H1 (cell line): ENCODE measurements around the gene CCSAP. TPM values are rescaled to one million over a fixed set of nuclear protein-coding genes. Genes with fewer than 3 reads are reported as not detected.

Experiments used
- ASH2L ChIP-seq: fragments of 200-600, 300-600 bp; sonication (generic); IDR thresholded peaks from one replicate; pipeline ENCODE4 v1.7.1; 2017; ENCODE audit warnings: low read length
- BRCA1 ChIP-seq: IDR thresholded peaks from 2 replicates; pipeline ENCODE4 v1.6.1; 2012; ENCODE audit warnings: low read depth, low read length, improper control_type of control experiment
- CHD2 ChIP-seq: IDR thresholded peaks from 2 replicates; pipeline ENCODE4 v1.6.1; 2012; ENCODE audit warnings: low read length, improper control_type of control experiment
- CREB1 ChIP-seq: IDR thresholded peaks from 2 replicates; pipeline ENCODE4 v1.6.1; 2012; ENCODE audit warnings: inconsistent platforms
- GABPA ChIP-seq: IDR thresholded peaks from 2 replicates; pipeline ENCODE4 v1.6.1; 2011; ENCODE audit warnings: mild to moderate bottlenecking, low read length, moderate library complexity, borderline replicate concordance; ENCODE audit not compliant: insufficient read depth
- KDM4A ChIP-seq: IDR thresholded peaks from one replicate; pipeline ENCODE4 v1.7.1; 2012; ENCODE audit warnings: low read depth, mild to moderate bottlenecking, moderate library complexity, low read length, inconsistent platforms; ENCODE audit not compliant: severe bottlenecking
- NRF1 ChIP-seq: IDR thresholded peaks from 2 replicates; pipeline ENCODE4 v1.6.1; 2011; ENCODE audit warnings: mild to moderate bottlenecking, low read depth, low read length, improper control_type of control experiment
- POLR2AphosphoS5 ChIP-seq: IDR thresholded peaks from 2 replicates; pipeline ENCODE4 v1.6.1; 2011; ENCODE audit warnings: low read depth, low read length
- POU5F1 ChIP-seq: IDR thresholded peaks from 2 replicates; pipeline ENCODE4 v1.6.1; 2011; ENCODE audit warnings: low read depth, mild to moderate bottlenecking, low read length, moderate library complexity
- SIN3A ChIP-seq, 2 experiments: IDR thresholded peaks in 1 of 2; conservative IDR thresholded peaks in 1 of 2; 2 replicates each; pipeline ENCODE4 v1.6.1; 2011 to 2012; ENCODE audit warnings: low read length in 2 of 2, improper control_type of control experiment in 1 of 2, low read depth in 1 of 2, mild to moderate bottlenecking in 1 of 2
- SIX5 ChIP-seq: IDR thresholded peaks from 2 replicates; pipeline ENCODE4 v1.6.1; 2011; ENCODE audit warnings: mild to moderate bottlenecking, low read depth, low read length
- TEAD4 ChIP-seq: IDR thresholded peaks from 2 replicates; pipeline ENCODE4 v1.6.1; 2012; ENCODE audit warnings: low read depth, low read length, inconsistent platforms, mixed read lengths
- polyA plus RNA-seq, 7 experiments: library from polyadenylated mRNA; depleted of rRNA in 3 of 7; stranded (reverse) in 5 of 7; unstranded in 2 of 7; fragments of >200 nt in 5 of 7; fragments of 200-250 nt in 2 of 7; gene quantifications; 1 replicate in 5 of 7; 2 replicates in 1 of 7; 4 replicates in 1 of 7; pipeline versions ENCODE4 v1.2.1 to v1.2.3, GENCODE V29; 2011 to 2013; ENCODE audit warnings: missing spikeins in 2 of 7, mixed read lengths in 2 of 7
- total RNA-seq: library from RNA; stranded (reverse); fragmentation: NEBNext Ultra II Directional; extraction: Animal tissue kit (Norgen Biotek cat#: 25700); gene quantifications from 2 replicates; pipeline ENCODE4 v1.2.1, GENCODE V29; 2021
- TF ChIP-seq, protein P1 (sequence below): fragments of 300-600 bp; sonication (generic); IDR thresholded peaks from 2 replicates; pipeline ENCODE4 v1.7.1; 2012; ENCODE audit warnings: low read length, moderate library complexity, mild to moderate bottlenecking, inconsistent platforms; ENCODE audit not compliant: insufficient replicate concordance

The CCSAP gene
- total and polyA plus RNA-seq, 2 of the 8 experiments (the other 6 are each of a cell fraction or from before 2014, with no cell fraction given) = 3.5 to 17.2 TPM

DNA sequence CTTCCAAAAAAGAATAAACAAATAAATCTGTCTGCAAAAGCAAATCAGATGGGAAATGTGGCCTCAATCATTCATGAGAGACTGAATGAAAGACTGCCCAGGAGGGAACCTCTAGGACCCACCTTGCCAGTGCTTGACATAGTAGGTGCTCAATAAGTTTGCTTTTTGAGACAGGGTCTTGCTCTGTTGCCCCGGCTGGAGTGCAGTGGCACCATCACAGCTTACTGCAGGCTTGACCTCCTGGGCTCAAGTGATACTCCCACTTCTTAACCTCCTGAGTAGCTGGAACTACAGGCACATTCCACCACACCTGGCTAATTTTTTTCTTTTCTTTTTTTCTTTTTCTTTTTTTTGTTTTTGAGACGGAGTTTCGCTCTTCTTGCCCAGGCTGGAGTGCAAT lies 40.3 kb upstream of the CCSAP start (continued):
- TF ChIP-seq, protein P1, sequence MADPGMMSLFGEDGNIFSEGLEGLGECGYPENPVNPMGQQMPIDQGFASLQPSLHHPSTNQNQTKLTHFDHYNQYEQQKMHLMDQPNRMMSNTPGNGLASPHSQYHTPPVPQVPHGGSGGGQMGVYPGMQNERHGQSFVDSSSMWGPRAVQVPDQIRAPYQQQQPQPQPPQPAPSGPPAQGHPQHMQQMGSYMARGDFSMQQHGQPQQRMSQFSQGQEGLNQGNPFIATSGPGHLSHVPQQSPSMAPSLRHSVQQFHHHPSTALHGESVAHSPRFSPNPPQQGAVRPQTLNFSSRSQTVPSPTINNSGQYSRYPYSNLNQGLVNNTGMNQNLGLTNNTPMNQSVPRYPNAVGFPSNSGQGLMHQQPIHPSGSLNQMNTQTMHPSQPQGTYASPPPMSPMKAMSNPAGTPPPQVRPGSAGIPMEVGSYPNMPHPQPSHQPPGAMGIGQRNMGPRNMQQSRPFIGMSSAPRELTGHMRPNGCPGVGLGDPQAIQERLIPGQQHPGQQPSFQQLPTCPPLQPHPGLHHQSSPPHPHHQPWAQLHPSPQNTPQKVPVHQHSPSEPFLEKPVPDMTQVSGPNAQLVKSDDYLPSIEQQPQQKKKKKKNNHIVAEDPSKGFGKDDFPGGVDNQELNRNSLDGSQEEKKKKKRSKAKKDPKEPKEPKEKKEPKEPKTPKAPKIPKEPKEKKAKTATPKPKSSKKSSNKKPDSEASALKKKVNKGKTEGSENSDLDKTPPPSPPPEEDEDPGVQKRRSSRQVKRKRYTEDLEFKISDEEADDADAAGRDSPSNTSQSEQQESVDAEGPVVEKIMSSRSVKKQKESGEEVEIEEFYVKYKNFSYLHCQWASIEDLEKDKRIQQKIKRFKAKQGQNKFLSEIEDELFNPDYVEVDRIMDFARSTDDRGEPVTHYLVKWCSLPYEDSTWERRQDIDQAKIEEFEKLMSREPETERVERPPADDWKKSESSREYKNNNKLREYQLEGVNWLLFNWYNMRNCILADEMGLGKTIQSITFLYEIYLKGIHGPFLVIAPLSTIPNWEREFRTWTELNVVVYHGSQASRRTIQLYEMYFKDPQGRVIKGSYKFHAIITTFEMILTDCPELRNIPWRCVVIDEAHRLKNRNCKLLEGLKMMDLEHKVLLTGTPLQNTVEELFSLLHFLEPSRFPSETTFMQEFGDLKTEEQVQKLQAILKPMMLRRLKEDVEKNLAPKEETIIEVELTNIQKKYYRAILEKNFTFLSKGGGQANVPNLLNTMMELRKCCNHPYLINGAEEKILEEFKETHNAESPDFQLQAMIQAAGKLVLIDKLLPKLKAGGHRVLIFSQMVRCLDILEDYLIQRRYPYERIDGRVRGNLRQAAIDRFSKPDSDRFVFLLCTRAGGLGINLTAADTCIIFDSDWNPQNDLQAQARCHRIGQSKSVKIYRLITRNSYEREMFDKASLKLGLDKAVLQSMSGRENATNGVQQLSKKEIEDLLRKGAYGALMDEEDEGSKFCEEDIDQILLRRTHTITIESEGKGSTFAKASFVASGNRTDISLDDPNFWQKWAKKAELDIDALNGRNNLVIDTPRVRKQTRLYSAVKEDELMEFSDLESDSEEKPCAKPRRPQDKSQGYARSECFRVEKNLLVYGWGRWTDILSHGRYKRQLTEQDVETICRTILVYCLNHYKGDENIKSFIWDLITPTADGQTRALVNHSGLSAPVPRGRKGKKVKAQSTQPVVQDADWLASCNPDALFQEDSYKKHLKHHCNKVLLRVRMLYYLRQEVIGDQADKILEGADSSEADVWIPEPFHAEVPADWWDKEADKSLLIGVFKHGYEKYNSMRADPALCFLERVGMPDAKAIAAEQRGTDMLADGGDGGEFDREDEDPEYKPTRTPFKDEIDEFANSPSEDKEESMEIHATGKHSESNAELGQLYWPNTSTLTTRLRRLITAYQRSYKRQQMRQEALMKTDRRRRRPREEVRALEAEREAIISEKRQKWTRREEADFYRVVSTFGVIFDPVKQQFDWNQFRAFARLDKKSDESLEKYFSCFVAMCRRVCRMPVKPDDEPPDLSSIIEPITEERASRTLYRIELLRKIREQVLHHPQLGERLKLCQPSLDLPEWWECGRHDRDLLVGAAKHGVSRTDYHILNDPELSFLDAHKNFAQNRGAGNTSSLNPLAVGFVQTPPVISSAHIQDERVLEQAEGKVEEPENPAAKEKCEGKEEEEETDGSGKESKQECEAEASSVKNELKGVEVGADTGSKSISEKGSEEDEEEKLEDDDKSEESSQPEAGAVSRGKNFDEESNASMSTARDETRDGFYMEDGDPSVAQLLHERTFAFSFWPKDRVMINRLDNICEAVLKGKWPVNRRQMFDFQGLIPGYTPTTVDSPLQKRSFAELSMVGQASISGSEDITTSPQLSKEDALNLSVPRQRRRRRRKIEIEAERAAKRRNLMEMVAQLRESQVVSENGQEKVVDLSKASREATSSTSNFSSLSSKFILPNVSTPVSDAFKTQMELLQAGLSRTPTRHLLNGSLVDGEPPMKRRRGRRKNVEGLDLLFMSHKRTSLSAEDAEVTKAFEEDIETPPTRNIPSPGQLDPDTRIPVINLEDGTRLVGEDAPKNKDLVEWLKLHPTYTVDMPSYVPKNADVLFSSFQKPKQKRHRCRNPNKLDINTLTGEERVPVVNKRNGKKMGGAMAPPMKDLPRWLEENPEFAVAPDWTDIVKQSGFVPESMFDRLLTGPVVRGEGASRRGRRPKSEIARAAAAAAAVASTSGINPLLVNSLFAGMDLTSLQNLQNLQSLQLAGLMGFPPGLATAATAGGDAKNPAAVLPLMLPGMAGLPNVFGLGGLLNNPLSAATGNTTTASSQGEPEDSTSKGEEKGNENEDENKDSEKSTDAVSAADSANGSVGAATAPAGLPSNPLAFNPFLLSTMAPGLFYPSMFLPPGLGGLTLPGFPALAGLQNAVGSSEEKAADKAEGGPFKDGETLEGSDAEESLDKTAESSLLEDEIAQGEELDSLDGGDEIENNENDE = no peak
- TF ChIP-seq BRCA1 (no peak), CREB1 (no peak), NRF1 (no peak), SIX5 (no peak), SIN3A (conservative IDR thresholded peaks at IDR 0.05 in 1 of 2, IDR thresholded peaks at IDR 0.05 in 1 of 2; ENCODE audit: low read depth in 1 of 2, low read length in 2 of 2) (no peak), POLR2AphosphoS5 (no peak), CHD2 (no peak), GABPA (no peak), KDM4A (no peak), ASH2L (no peak), TEAD4 (no peak), POU5F1 (no peak)
